ENCODE measurements around the gene PKHD1. TPM values are rescaled to one million over a fixed set of nuclear protein-coding genes. Genes with fewer than 3 reads are reported as not detected.

Gene PKHD1
- total RNA-seq, 2 donors from 2014 or later, result 33.3 to 53.4 TPM

GRCh38 chr6:51915098-51915497, 172.3 kb downstream of the PKHD1 start:
- Histone ChIP-seq H3K27ac (no peak overlapping the region), H3K4me3 (no peak overlapping the region), H3K4me1 (no peaks in the 10 kb centered on the region), H3K36me3 (replicated peaks in 1 of 2; ENCODE audit: insufficient read depth in 1 of 2, low read depth in 2 of 2) (no peaks in the 10 kb centered on the region), H3K9me3 (no peaks in the 10 kb centered on the region), H3K27me3 (no peaks in the 10 kb centered on the region)
- ATAC-seq (no peak), DNase-seq (no peak)
- WGBS, 2 donors, result 70 to 90% methylated on average over 1 of the region's 1 CpG
- intact Hi-C loops (cut with DNase I), result no loop called here
- TF ChIP-seq, protein P1, sequence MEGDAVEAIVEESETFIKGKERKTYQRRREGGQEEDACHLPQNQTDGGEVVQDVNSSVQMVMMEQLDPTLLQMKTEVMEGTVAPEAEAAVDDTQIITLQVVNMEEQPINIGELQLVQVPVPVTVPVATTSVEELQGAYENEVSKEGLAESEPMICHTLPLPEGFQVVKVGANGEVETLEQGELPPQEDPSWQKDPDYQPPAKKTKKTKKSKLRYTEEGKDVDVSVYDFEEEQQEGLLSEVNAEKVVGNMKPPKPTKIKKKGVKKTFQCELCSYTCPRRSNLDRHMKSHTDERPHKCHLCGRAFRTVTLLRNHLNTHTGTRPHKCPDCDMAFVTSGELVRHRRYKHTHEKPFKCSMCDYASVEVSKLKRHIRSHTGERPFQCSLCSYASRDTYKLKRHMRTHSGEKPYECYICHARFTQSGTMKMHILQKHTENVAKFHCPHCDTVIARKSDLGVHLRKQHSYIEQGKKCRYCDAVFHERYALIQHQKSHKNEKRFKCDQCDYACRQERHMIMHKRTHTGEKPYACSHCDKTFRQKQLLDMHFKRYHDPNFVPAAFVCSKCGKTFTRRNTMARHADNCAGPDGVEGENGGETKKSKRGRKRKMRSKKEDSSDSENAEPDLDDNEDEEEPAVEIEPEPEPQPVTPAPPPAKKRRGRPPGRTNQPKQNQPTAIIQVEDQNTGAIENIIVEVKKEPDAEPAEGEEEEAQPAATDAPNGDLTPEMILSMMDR (IDR thresholded peaks at IDR 0.05), result no peak
- no peak for TF ChIP-seq POLR2A (IDR thresholded peaks at IDR 0.05)

DNA sequence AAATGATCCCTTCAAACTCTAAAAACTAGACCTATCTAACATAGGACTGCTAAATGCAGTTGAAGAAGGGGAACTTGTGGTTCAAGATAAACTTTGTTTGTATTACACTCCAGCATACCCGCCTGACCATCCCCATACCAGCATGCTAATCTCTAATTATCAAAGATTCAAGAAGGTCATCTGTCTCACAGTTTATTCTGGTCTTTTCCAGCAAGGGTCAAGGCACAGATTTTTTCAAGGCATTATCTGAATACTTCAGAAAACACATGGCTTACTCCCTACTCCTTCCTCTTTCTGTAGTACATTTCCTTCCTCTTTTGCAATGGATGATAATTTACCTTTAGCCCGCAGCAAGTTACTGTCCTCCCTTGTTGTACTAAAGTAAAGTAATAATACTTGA, 174.1 kb downstream of the PKHD1 start:
- no peaks in the 10 kb centered on the region for H3K9me3 ChIP-seq
- intact Hi-C loops (cut with DNase I), result no loop called here
- DNase-seq, result no peak
- 42 to 44% methylated on average over 2 of the region's 2 CpGs for whole genome bisulfite sequencing, 2 donors
- TF ChIP-seq, protein P1 (IDR thresholded peaks at IDR 0.05), result no peak
- no peak for TF ChIP-seq POLR2A (IDR thresholded peaks at IDR 0.05)
- H3K27me3 ChIP-seq, result no peaks in the 10 kb centered on the region
- H3K27ac ChIP-seq, result no peak overlapping the region
- no peak for ATAC-seq
- H3K4me3 ChIP-seq, result no peak overlapping the region
- H3K4me1 ChIP-seq, result no peaks in the 10 kb centered on the region
- H3K36me3 ChIP-seq (replicated peaks in 1 of 2; ENCODE audit: insufficient read depth in 1 of 2, low read depth in 2 of 2), result no peaks in the 10 kb centered on the region

- Histone ChIP-seq H3K4me1 (no peaks in the 10 kb centered on the region), H3K27ac (no peak overlapping the region), H3K4me3 (no peak overlapping the region), H3K9me3 (no peaks in the 10 kb centered on the region), H3K36me3 (replicated peaks in 1 of 2; ENCODE audit: insufficient read depth in 1 of 2, low read depth in 2 of 2) (no peaks in the 10 kb centered on the region), H3K27me3 (no peaks in the 10 kb centered on the region)
- DNase-seq (no peak), ATAC-seq (no peak)
- TF ChIP-seq, protein P1 (IDR thresholded peaks at IDR 0.05), result no peak
- no peak for TF ChIP-seq POLR2A (IDR thresholded peaks at IDR 0.05)
- intact Hi-C loops (cut with DNase I), result no loop called here
- WGBS, 2 donors, result 46 to 62% methylated on average over 2 of the region's 2 CpGs
Measured at GRCh38 chr6:51910851-51911250, 176.6 kb downstream of the PKHD1 start.

DNA sequence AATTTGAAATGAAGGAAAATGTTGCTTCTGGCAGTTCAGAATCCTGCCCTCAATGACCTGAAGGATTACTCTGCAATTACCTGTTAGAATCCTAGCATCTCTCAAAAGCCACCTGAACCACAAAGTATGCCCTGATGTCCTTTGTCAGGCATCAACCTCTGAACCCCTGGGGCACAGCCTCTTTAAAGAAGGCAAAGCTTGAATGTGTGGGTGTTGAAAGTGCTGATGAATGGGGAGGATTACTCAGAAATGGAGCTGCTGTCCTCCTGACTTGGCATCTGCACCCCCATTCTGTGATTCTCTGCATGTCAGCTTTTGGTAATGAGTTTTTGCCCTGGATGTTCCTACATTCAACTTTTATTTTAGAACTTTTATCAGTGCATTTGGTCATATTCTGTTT, 179.2 kb downstream of the PKHD1 start:
- no peak for TF ChIP-seq POLR2A (IDR thresholded peaks at IDR 0.05)
- TF ChIP-seq, protein P1 (IDR thresholded peaks at IDR 0.05), result no peak
- Histone ChIP-seq H3K27me3 (no peaks in the 10 kb centered on the region), H3K4me3 (no peak overlapping the region), H3K27ac (no peak overlapping the region), H3K36me3 (replicated peaks in 1 of 2; ENCODE audit: insufficient read depth in 1 of 2, low read depth in 2 of 2) (no peaks in the 10 kb centered on the region), H3K4me1 (no peaks in the 10 kb centered on the region), H3K9me3 (no peaks in the 10 kb centered on the region)
- ATAC-seq, result no peak
- DNase-seq, result no peak
- intact Hi-C loops (cut with DNase I), result no loop called here

Data from body of pancreas (tissue), 4 donors.